K562 (cell line): ENCODE data around the gene VPS4A.

Experiments
- CBX8 ChIP-seq: fragments of 200-600 bp; sonication (generic); IDR thresholded peaks from 2 replicates; pipeline ENCODE4 v1.6.1; 2012; ENCODE audit warnings: borderline replicate concordance, mixed run types, low read depth, mild to moderate bottlenecking, moderate library complexity, mixed read lengths, low read length, control low read depth, inconsistent platforms; ENCODE audit not compliant: poor library complexity, severe bottlenecking; ENCODE audit errors: extremely low read depth
- FOXK1 ChIP-seq: sonication (generic); formaldehyde crosslinking; IDR thresholded peaks from 2 replicates; pipeline ENCODE4 v1.8.0; 2022; ENCODE audit warnings: missing genetic modification reagents, mild to moderate bottlenecking, borderline replicate concordance
- FOXM1 ChIP-seq, 2 experiments: fragments of 450-650 bp in 1 of 2; sonication (generic) in 1 of 2; formaldehyde crosslinking in 1 of 2; IDR thresholded peaks; 2 replicates each; pipeline versions ENCODE4 v1.6.1 to v1.9.0; 2017 to 2022; ENCODE audit warnings: low read depth in 2 of 2, mild to moderate bottlenecking in 2 of 2, missing genetic modification reagents in 1 of 2, moderate library complexity in 1 of 2
- GATA2 ChIP-seq: sonication (generic); formaldehyde crosslinking; IDR thresholded peaks from 2 replicates; pipeline ENCODE4 v1.4.0; 2020; ENCODE audit warnings: mild to moderate bottlenecking, missing genetic modification reagents
- MAZ ChIP-seq, 2 experiments: fragments of 450-650 bp in 1 of 2; sonication (generic) in 1 of 2; formaldehyde crosslinking; IDR thresholded peaks in 1 of 2; conservative IDR thresholded peaks in 1 of 2; 2 replicates each; pipeline versions ENCODE4 v1.4.0 to v1.5.0; 2020; ENCODE audit warnings: mild to moderate bottlenecking in 1 of 2, missing genetic modification reagents in 1 of 2
- RAD51 ChIP-seq: fragments of 450-650 bp; IDR thresholded peaks from 2 replicates; pipeline ENCODE4 v1.7.1; 2016; ENCODE audit warnings: low read depth, mild to moderate bottlenecking, borderline replicate concordance
- RCOR1 ChIP-seq, 2 experiments: IDR thresholded peaks; 2 replicates each; pipeline ENCODE4 v1.6.1; 2012; ENCODE audit warnings: low read depth in 2 of 2, low read length in 2 of 2, borderline replicate concordance in 1 of 2, improper control_type of control experiment in 1 of 2
- SMARCA5 ChIP-seq: fragments of 450-650 bp; IDR thresholded peaks from 2 replicates; pipeline ENCODE4 v1.6.1; 2016
- TAF1 ChIP-seq: IDR thresholded peaks from 2 replicates; pipeline ENCODE4 v1.6.1; 2011; ENCODE audit warnings: mild to moderate bottlenecking, low read length, moderate library complexity; ENCODE audit not compliant: insufficient read depth, control insufficient read depth, severe bottlenecking; ENCODE audit errors: extremely low read depth
- TF ChIP-seq, protein P1 (sequence below), 2 experiments: fragments of 450-650 bp; IDR thresholded peaks; 2 replicates each; pipeline ENCODE4 v1.6.1; 2016

DNA sequence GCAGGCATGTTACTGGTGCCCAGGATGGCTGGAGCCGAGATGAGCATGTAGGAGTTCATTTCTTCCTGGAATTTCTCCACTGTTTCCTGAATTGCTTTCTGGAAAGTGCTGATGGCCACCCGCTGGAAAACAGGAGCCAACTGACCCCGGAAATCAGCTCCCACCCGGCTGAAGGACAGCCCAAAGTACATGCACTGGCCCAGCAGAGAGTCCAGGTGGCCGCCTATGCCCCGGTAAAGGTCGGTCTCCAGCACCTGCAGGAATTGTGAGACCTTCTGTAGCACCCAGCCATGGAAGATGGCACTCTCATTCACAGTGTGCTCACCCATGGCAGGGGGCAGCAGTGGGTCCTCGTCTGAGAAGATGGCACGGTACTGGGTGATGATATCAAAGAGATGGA, 23.5 kb downstream of the VPS4A start:
- TF ChIP-seq CBX8 = no peak
- TF ChIP-seq RCOR1 (IDR thresholded peaks at IDR 0.05; ENCODE audit: borderline replicate concordance in 1 of 2, low read depth in 2 of 2, low read length in 2 of 2) = no peak
- no peak for TF ChIP-seq TAF1
- no peak for TF ChIP-seq SMARCA5
- no peak for TF ChIP-seq FOXK1 (CRISPR knock-in tag)
- TF ChIP-seq GATA2 = no peak
- no peak for TF ChIP-seq MAZ (CRISPR knock-in tag; conservative IDR thresholded peaks at IDR 0.05 in 1 of 2, IDR thresholded peaks at IDR 0.05 in 1 of 2)
- TF ChIP-seq FOXM1 (IDR thresholded peaks at IDR 0.05; ENCODE audit: low read depth) = no peak
- no peak for TF ChIP-seq FOXM1 (CRISPR knock-in tag; IDR thresholded peaks at IDR 0.05; ENCODE audit: low read depth)
- TF ChIP-seq, protein P1, sequence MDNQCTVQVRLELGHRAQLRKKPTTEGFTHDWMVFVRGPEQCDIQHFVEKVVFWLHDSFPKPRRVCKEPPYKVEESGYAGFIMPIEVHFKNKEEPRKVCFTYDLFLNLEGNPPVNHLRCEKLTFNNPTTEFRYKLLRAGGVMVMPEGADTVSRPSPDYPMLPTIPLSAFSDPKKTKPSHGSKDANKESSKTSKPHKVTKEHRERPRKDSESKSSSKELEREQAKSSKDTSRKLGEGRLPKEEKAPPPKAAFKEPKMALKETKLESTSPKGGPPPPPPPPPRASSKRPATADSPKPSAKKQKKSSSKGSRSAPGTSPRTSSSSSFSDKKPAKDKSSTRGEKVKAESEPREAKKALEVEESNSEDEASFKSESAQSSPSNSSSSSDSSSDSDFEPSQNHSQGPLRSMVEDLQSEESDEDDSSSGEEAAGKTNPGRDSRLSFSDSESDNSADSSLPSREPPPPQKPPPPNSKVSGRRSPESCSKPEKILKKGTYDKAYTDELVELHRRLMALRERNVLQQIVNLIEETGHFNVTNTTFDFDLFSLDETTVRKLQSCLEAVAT (IDR thresholded peaks at IDR 0.05) = no peak
- no peak for TF ChIP-seq RAD51
